Measurements from ENCODE around the gene KBTBD3.

The KBTBD3 gene

GRCh38 chr11:106015066-106015465 lies 62.1 kb downstream of the KBTBD3 start:
- Histone ChIP-seq H3K79me2 (ENCODE audit: insufficient read depth, low read length) (peaks cover 98% of the 10 kb centered on the region), H3K9me2 (replicated peaks; ENCODE audit: insufficient read depth, low read length) (no peaks in the 10 kb centered on the region), H3K27me3 (ENCODE audit: low read length) (no peaks in the 10 kb centered on the region), H3K4me3 (ENCODE audit: insufficient read depth, low read length, poor library complexity, severe bottlenecking) (no peak overlapping the region), H3K9me3 (ENCODE audit: insufficient read depth, low read length) (no peaks in the 10 kb centered on the region), H3F3A (ENCODE audit: insufficient read depth) (no peaks in the 10 kb centered on the region), H4K20me1 (ENCODE audit: low read depth, low read length) (0 out of 2 replicates have a peak, but pooled peaks cover 4% of the 10 kb centered on the region), H3K36me3 (ENCODE audit: low read length) (peaks cover 17% of the 10 kb centered on the region), H3K27ac (ENCODE audit: low read depth, low read length) (no peak overlapping the region), H3K9ac (ENCODE audit: low read length) (no peak overlapping the region), H3K4me2 (ENCODE audit: low read depth, low read length, poor library complexity, severe bottlenecking) (no peak overlapping the region), H2AFZ (ENCODE audit: low read depth, low read length, severe bottlenecking) (no peak overlapping the region)
- no peak for TF ChIP-seq EZH2phosphoT487 (conservative IDR thresholded peaks at IDR 0.05; ENCODE audit: low read length)
- TF ChIP-seq CTCF (IDR thresholded peaks at IDR 0.05; ENCODE audit: insufficient read depth, low read length, poor library complexity, severe bottlenecking): no peak

DNA sequence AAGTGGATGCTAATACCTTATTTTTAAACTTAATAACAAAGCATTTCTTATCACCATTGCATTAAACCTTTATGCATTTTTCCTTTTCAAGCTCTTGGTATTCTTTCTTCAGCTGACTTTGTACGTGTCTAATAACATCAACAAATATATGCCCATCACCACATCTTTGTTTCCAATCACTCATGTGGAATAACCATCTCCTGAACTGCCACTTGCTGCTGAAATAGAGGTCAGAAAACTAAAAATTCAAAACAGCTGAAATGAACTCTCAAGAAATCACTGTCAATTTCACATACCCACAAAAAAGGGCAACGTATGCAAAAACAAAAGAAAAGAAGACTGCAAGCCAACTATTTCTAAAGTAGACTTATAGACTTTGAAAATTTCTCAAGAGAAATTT lies 62.5 kb downstream of the KBTBD3 start:
- 0 out of 2 replicates have a peak, but pooled peaks cover 4% of the 10 kb centered on the region for H4K20me1 ChIP-seq (ENCODE audit: low read depth, low read length)
- no peak overlapping the region for H3K4me3 ChIP-seq (ENCODE audit: insufficient read depth, low read length, poor library complexity, severe bottlenecking)
- H3K9ac ChIP-seq (ENCODE audit: low read length): no peak overlapping the region
- H3K27me3 ChIP-seq (ENCODE audit: low read length): no peaks in the 10 kb centered on the region
- H3K9me3 ChIP-seq (ENCODE audit: insufficient read depth, low read length): no peaks in the 10 kb centered on the region
- H3K36me3 ChIP-seq (ENCODE audit: low read length): peaks cover 18% of the 10 kb centered on the region
- H3K27ac ChIP-seq (ENCODE audit: low read depth, low read length): no peak overlapping the region
- H2AFZ ChIP-seq (ENCODE audit: low read depth, low read length, severe bottlenecking): no peak overlapping the region
- no peaks in the 10 kb centered on the region for H3K9me2 ChIP-seq (replicated peaks; ENCODE audit: insufficient read depth, low read length)
- no peak for TF ChIP-seq CTCF (IDR thresholded peaks at IDR 0.05; ENCODE audit: insufficient read depth, low read length, poor library complexity, severe bottlenecking)
- TF ChIP-seq EZH2phosphoT487 (conservative IDR thresholded peaks at IDR 0.05; ENCODE audit: low read length): no peak
- H3K79me2 ChIP-seq (ENCODE audit: insufficient read depth, low read length): peaks cover 98% of the 10 kb centered on the region
- no peak overlapping the region for H3K4me2 ChIP-seq (ENCODE audit: low read depth, low read length, poor library complexity, severe bottlenecking)
- no peaks in the 10 kb centered on the region for H3F3A ChIP-seq (ENCODE audit: insufficient read depth)

DNA sequence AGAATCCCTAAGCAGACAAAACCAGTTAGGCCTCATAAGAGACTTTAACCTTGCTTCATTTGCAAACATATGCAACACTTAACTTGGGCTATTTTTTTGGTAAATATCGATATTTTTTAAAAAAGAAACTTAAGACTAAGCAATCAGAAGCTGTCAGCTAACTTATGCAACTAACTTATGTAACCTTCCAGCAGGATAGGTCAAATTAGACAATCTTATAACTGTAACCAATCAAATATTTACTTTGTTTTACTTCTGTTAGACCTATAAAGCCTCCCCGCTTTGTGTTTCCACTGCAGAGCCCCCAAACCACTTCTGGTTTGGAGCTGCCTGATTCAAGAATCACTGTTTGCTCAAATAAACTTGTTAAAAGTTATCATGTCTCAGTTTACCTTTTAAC lies 63.1 kb downstream of the KBTBD3 start:
- Histone ChIP-seq H3K79me2 (ENCODE audit: insufficient read depth, low read length) (peaks cover 98% of the 10 kb centered on the region), H3K9ac (ENCODE audit: low read length) (no peak overlapping the region)

More for the DNA sequence above, 63.1 kb downstream of the KBTBD3 start:
- peaks cover 24% of the 10 kb centered on the region for H3K36me3 ChIP-seq (ENCODE audit: low read length)
- TF ChIP-seq CTCF (IDR thresholded peaks at IDR 0.05; ENCODE audit: insufficient read depth, low read length, poor library complexity, severe bottlenecking): no peak
- no peak for TF ChIP-seq EZH2phosphoT487 (conservative IDR thresholded peaks at IDR 0.05; ENCODE audit: low read length)
- no peaks in the 10 kb centered on the region for H3K9me3 ChIP-seq (ENCODE audit: insufficient read depth, low read length)
- no peaks in the 10 kb centered on the region for H3F3A ChIP-seq (ENCODE audit: insufficient read depth)
- no peaks in the 10 kb centered on the region for H3K27me3 ChIP-seq (ENCODE audit: low read length)
- no peaks in the 10 kb centered on the region for H3K9me2 ChIP-seq (replicated peaks; ENCODE audit: insufficient read depth, low read length)
- H3K4me3 ChIP-seq (ENCODE audit: insufficient read depth, low read length, poor library complexity, severe bottlenecking): no peak overlapping the region
- H2AFZ ChIP-seq (ENCODE audit: low read depth, low read length, severe bottlenecking): no peak overlapping the region
- H3K4me2 ChIP-seq (ENCODE audit: low read depth, low read length, poor library complexity, severe bottlenecking): no peak overlapping the region
- no peak overlapping the region for H3K27ac ChIP-seq (ENCODE audit: low read depth, low read length)
- 0 out of 2 replicates have a peak, but pooled peaks cover 4% of the 10 kb centered on the region for H4K20me1 ChIP-seq (ENCODE audit: low read depth, low read length)
